ENCODE data around the gene GPATCH1.

Gene GPATCH1

DNA sequence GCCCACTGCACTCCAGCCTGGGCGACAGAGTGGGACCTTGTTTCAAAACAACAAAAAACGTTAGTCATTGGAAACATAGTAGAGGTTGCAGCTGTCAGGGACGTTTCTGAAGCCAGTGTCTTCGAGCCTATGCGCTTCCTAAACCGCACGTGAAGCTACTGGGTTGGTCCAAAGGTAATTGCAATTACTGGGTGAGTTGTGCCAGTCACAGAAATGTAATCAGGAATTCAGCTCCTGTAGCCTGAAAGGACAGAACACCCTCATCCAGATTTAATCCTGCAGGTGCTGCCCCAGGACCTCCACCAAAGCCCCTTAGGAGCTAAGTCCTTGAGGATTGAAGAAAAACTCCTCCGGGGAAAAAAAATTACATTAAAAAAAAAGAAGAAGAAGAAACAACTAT is 13.9 kb upstream of the GPATCH1 start:
- Histone ChIP-seq H3K9me3 (ENCODE audit: insufficient read depth, low read length) (no peaks in the 10 kb centered on the region), H3K27ac (ENCODE audit: low read depth, low read length) (no peak overlapping the region), H3K4me3 (ENCODE audit: insufficient read depth, low read length, poor library complexity, severe bottlenecking) (no peak overlapping the region), H3K9me2 (replicated peaks; ENCODE audit: insufficient read depth, low read length) (no peaks in the 10 kb centered on the region), H3K27me3 (ENCODE audit: low read length) (no peaks in the 10 kb centered on the region), H4K20me1 (ENCODE audit: low read depth, low read length) (peaks cover 5% of the 10 kb centered on the region; the same call in 1 of the 2 replicates), H3K36me3 (ENCODE audit: low read length) (no peaks in the 10 kb centered on the region), H3F3A (ENCODE audit: insufficient read depth) (no peaks in the 10 kb centered on the region), H3K79me2 (ENCODE audit: insufficient read depth, low read length) (peaks cover 13% of the 10 kb centered on the region), H3K4me2 (ENCODE audit: low read depth, low read length, poor library complexity, severe bottlenecking) (no peak overlapping the region), H3K9ac (ENCODE audit: low read length) (no peak overlapping the region), H2AFZ (ENCODE audit: low read depth, low read length, severe bottlenecking) (no peak overlapping the region)
- no peak for TF ChIP-seq EZH2phosphoT487 (conservative IDR thresholded peaks at IDR 0.05; ENCODE audit: low read length)
- TF ChIP-seq, protein P1, sequence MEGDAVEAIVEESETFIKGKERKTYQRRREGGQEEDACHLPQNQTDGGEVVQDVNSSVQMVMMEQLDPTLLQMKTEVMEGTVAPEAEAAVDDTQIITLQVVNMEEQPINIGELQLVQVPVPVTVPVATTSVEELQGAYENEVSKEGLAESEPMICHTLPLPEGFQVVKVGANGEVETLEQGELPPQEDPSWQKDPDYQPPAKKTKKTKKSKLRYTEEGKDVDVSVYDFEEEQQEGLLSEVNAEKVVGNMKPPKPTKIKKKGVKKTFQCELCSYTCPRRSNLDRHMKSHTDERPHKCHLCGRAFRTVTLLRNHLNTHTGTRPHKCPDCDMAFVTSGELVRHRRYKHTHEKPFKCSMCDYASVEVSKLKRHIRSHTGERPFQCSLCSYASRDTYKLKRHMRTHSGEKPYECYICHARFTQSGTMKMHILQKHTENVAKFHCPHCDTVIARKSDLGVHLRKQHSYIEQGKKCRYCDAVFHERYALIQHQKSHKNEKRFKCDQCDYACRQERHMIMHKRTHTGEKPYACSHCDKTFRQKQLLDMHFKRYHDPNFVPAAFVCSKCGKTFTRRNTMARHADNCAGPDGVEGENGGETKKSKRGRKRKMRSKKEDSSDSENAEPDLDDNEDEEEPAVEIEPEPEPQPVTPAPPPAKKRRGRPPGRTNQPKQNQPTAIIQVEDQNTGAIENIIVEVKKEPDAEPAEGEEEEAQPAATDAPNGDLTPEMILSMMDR (IDR thresholded peaks at IDR 0.05; ENCODE audit: insufficient read depth, low read length, poor library complexity, severe bottlenecking) = no peak

DNA sequence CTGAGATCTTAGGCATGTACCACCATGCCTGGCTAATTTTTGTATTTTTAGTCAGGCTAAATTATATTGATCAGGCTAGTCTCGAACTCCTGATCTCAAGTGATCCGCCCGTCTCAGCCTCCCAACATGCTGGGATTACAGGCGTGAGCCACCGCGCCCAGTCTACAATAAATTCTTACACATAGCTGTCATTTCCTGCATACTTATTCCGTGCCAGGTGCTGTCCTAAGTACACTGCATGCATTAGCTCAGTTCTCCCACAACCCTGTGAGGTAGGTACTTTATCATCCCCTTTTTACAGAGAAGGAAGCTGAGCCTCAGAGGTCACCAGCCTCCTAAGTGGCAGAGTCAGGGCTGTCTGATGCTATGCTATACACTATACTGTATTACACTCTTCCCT is 9.1 kb upstream of the GPATCH1 start:
- H4K20me1 ChIP-seq (ENCODE audit: low read depth, low read length) = no peaks in the 10 kb centered on the region
- no peaks in the 10 kb centered on the region for H3K27me3 ChIP-seq (ENCODE audit: low read length)
- no peak overlapping the region for H3K4me2 ChIP-seq (ENCODE audit: low read depth, low read length, poor library complexity, severe bottlenecking)
- H3F3A ChIP-seq (ENCODE audit: insufficient read depth) = no peaks in the 10 kb centered on the region
- no peak overlapping the region for H3K9ac ChIP-seq (ENCODE audit: low read length)
- no peaks in the 10 kb centered on the region for H3K36me3 ChIP-seq (ENCODE audit: low read length)
- no peaks in the 10 kb centered on the region for H3K79me2 ChIP-seq (ENCODE audit: insufficient read depth, low read length)
- H3K9me2 ChIP-seq (replicated peaks; ENCODE audit: insufficient read depth, low read length) = no peaks in the 10 kb centered on the region
- H3K9me3 ChIP-seq (ENCODE audit: insufficient read depth, low read length) = no peaks in the 10 kb centered on the region
- H3K27ac ChIP-seq (ENCODE audit: low read depth, low read length) = no peak overlapping the region
- TF ChIP-seq, protein P1 (IDR thresholded peaks at IDR 0.05; ENCODE audit: insufficient read depth, low read length, poor library complexity, severe bottlenecking) = no peak
- H2AFZ ChIP-seq (ENCODE audit: low read depth, low read length, severe bottlenecking) = no peak overlapping the region
- H3K4me3 ChIP-seq (ENCODE audit: insufficient read depth, low read length, poor library complexity, severe bottlenecking) = no peak overlapping the region

DNA sequence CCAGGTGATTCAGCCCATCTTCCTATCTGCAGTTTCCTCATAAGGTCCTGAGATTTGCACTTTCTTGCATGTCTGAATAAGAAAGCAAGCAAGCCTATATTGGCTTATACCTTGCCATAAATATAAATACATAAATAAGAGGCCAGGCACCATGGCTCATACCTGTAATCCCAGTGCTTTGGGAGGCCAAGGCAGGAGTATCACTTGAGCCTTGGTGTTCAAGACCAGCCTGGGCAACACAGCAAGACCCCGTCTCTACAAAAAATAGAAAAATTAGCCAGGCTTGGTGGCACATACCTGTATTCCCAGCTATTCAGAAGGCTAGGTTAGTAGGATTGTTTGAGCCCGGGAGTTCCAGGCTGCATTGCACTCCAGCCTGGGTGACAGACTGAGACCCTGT is 5.5 kb upstream of the GPATCH1 start:
- Histone ChIP-seq H3K4me2 (ENCODE audit: low read depth, low read length, poor library complexity, severe bottlenecking) (no peak overlapping the region), H3K27ac (ENCODE audit: low read depth, low read length) (no peak overlapping the region), H4K20me1 (ENCODE audit: low read depth, low read length) (no peaks in the 10 kb centered on the region), H3K9ac (ENCODE audit: low read length) (no peak overlapping the region), H3K9me2 (replicated peaks; ENCODE audit: insufficient read depth, low read length) (no peaks in the 10 kb centered on the region), H3K9me3 (ENCODE audit: insufficient read depth, low read length) (no peaks in the 10 kb centered on the region), H3K36me3 (ENCODE audit: low read length) (no peaks in the 10 kb centered on the region), H3F3A (ENCODE audit: insufficient read depth) (no peaks in the 10 kb centered on the region), H3K4me3 (ENCODE audit: insufficient read depth, low read length, poor library complexity, severe bottlenecking) (no peak overlapping the region), H3K27me3 (ENCODE audit: low read length) (no peaks in the 10 kb centered on the region), H3K79me2 (ENCODE audit: insufficient read depth, low read length) (no peaks in the 10 kb centered on the region), H2AFZ (ENCODE audit: low read depth, low read length, severe bottlenecking) (no peak overlapping the region)
- no peak for TF ChIP-seq EZH2phosphoT487 (conservative IDR thresholded peaks at IDR 0.05; ENCODE audit: low read length)
- TF ChIP-seq, protein P1 (IDR thresholded peaks at IDR 0.05; ENCODE audit: insufficient read depth, low read length, poor library complexity, severe bottlenecking) = no peak
